ENCODE data around the gene CDC42BPG.

DNA sequence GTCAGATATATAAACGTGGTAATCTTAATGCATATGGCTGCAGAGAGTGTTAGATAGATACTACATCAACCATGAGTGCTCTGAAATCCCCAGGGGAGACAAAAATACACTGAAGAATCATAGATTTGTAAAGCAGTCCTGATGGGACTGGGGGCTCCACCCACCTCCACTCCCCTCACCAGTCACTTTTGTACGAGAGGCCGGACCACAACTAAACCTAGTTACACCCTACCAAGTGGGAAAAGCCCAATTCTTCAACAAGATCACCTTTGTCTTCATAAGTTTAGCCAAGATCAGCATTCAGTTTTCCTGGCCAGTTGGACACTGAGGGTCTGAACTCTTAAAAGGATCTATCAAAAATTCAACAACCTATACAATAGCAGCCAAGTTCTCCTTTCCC lies 67.6 kb downstream of the CDC42BPG start:
- no peak for TF ChIP-seq POLR2A (IDR thresholded peaks at IDR 0.05)
- TF ChIP-seq, protein P1, sequence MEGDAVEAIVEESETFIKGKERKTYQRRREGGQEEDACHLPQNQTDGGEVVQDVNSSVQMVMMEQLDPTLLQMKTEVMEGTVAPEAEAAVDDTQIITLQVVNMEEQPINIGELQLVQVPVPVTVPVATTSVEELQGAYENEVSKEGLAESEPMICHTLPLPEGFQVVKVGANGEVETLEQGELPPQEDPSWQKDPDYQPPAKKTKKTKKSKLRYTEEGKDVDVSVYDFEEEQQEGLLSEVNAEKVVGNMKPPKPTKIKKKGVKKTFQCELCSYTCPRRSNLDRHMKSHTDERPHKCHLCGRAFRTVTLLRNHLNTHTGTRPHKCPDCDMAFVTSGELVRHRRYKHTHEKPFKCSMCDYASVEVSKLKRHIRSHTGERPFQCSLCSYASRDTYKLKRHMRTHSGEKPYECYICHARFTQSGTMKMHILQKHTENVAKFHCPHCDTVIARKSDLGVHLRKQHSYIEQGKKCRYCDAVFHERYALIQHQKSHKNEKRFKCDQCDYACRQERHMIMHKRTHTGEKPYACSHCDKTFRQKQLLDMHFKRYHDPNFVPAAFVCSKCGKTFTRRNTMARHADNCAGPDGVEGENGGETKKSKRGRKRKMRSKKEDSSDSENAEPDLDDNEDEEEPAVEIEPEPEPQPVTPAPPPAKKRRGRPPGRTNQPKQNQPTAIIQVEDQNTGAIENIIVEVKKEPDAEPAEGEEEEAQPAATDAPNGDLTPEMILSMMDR (IDR thresholded peaks at IDR 0.05) = no peak

Measured in heart left ventricle (tissue), 13 donors.